Measurements from ENCODE around the gene NOTO.

GRCh38 chr2:73255907-73256617, 53.7 kb downstream of the NOTO start:
- TF ChIP-seq CTCF (IDR thresholded peaks at IDR 0.05; ENCODE audit: extremely low read depth in 1 of 2, insufficient read depth in 1 of 2, low read depth in 1 of 2, low read length in 2 of 2) (no peak), POLR2A (IDR thresholded peaks at IDR 0.05; ENCODE audit: low read depth, low read length) (no peak), MAX (IDR thresholded peaks at IDR 0.05; ENCODE audit: insufficient read depth, insufficient read length) (no peak), POLR2AphosphoS5 (IDR thresholded peaks at IDR 0.05; ENCODE audit: insufficient read depth, low read depth, low read length) (no peak), EZH2 (IDR thresholded peaks at IDR 0.05; ENCODE audit: borderline replicate concordance, low read depth, low read length, severe bottlenecking) (no peak), FOS (IDR thresholded peaks at IDR 0.05; ENCODE audit: borderline replicate concordance, insufficient read depth, low read length) (no peak)

Data from endothelial cell of umbilical vein (primary cell).